Neural cell (in vitro differentiated cells): ENCODE results near the gene CCDC85C.

Experiments used
- CTCF ChIP-seq: fragments of 450-650 bp; IDR thresholded peaks from 2 replicates; pipeline ENCODE4 v1.5.1; 2014; ENCODE audit warnings: antibody characterized with exemption, mild to moderate bottlenecking, moderate library complexity; ENCODE audit not compliant: poor library complexity, severe bottlenecking
- EP300 ChIP-seq: fragments of 450-650 bp; conservative IDR thresholded peaks from 2 replicates; pipeline ENCODE4 v1.6.1; 2014; ENCODE audit warnings: antibody characterized with exemption, mild to moderate bottlenecking, moderate library complexity; ENCODE audit not compliant: poor library complexity, severe bottlenecking
- EZH2 ChIP-seq: fragments of 200-600, 300-800 bp; shearing (Covaris generic), sonication (generic); IDR thresholded peaks from 2 replicates; pipeline ENCODE4 v1.6.1; 2014; ENCODE audit warnings: antibody characterized with exemption, low read length, borderline replicate concordance, mild to moderate bottlenecking; ENCODE audit not compliant: insufficient read depth, poor library complexity, severe bottlenecking
- RAD21 ChIP-seq: fragments of 450-650 bp; conservative IDR thresholded peaks from 2 replicates; pipeline ENCODE4 v1.6.1; 2014; ENCODE audit warnings: antibody characterized with exemption, mild to moderate bottlenecking, moderate library complexity
- REST ChIP-seq: IDR thresholded peaks from 2 replicates; pipeline ENCODE4 v1.6.1; 2012; ENCODE audit warnings: borderline replicate concordance
- TAF1 ChIP-seq: IDR thresholded peaks from 2 replicates; pipeline ENCODE4 v1.6.1; 2012; ENCODE audit warnings: low read depth

GRCh38 chr14:99462210-99462609 is 141.8 kb downstream of the CCDC85C start:
- TF ChIP-seq CTCF (no peak), EZH2 (no peak), RAD21 (no peak), EP300 (no peak), TAF1 (no peak), REST (no peak)
